DOHH2 (cell line): Measurements from ENCODE around the gene NAPB.

Experiments
- CTCF ChIP-seq: fragments of 200-600 bp; sonication (generic); IDR thresholded peaks from one replicate; pipeline ENCODE4 v1.5.1; 2014; ENCODE audit warnings: antibody characterized with exemption, mild to moderate bottlenecking, low read depth, low read length; ENCODE audit not compliant: poor library complexity, severe bottlenecking
- EZH2phosphoT487 ChIP-seq: fragments of 200-600 bp; sonication (generic); IDR thresholded peaks from 2 replicates; pipeline ENCODE4 v1.6.1; 2017; ENCODE audit warnings: borderline replicate concordance, mild to moderate bottlenecking, antibody characterized with exemption, low read length, moderate library complexity, mixed read lengths

GRCh38 chr20:23454816-23455215 is 33.5 kb upstream of the NAPB start:
- TF ChIP-seq EZH2phosphoT487: no peak
- TF ChIP-seq CTCF: no peak
